Adrenal gland (tissue), 5 donors: ENCODE data around the gene LYZL2.

Source experiments
- CTCF ChIP-seq, 6 experiments: fragments of 450-650 bp in 4 of 6; fragments of 200-600 bp in 2 of 6; sonication (generic) in 1 of 6; IDR thresholded peaks; 1 replicate in 5 of 6; 2 replicates in 1 of 6; pipeline versions ENCODE4 v1.5.1 to v1.8.0; 2016 to 2021; ENCODE audit warnings: antibody characterized with exemption in 6 of 6, mild to moderate bottlenecking in 2 of 6, moderate library complexity in 1 of 6
- POLR2A ChIP-seq, 2 donors: fragments of 450-650 bp; IDR thresholded peaks; one replicate each; pipeline ENCODE4 v1.6.1; 2017; ENCODE audit warnings: antibody characterized with exemption in 2 of 2, mild to moderate bottlenecking in 2 of 2, moderate library complexity in 1 of 2
- donor health status: DM: no; HTN: no; CAD: no.

- no peak for TF ChIP-seq POLR2A (IDR thresholded peaks at IDR 0.05)
- no peak for TF ChIP-seq CTCF (IDR thresholded peaks at IDR 0.05)
Measured at GRCh38 chr10:30586828-30587227, 42.7 kb downstream of the LYZL2 start.
